GDM1 (cell line): ENCODE data around the gene HNRNPF.
"Not testable (repeated sequence)": the region's sequence is repeated elsewhere in the genome, so short reads cannot be mapped to it uniquely, and the experiment has no call there.

ENCODE experiments used
- DNase-seq: peaks from one replicate; lab custom pipeline; 2025; lab: John Stamatoyannopoulos, UW

The HNRNPF gene

GRCh38 chr10:43350156-43350555 lies 58.8 kb downstream of the HNRNPF start:
- no peak for DNase-seq

- peak; percentile 67 for DNase-seq
Measured at GRCh38 chr10:43348511-43349312, 60.3 kb downstream of the HNRNPF start.

GRCh38 chr10:43347997-43348396 lies 61.0 kb downstream of the HNRNPF start:
- DNase-seq = no peak

GRCh38 chr10:43344051-43344450 lies 64.9 kb downstream of the HNRNPF start:
- DNase-seq = no peak

GRCh38 chr10:43343126-43343525 lies 65.9 kb downstream of the HNRNPF start:
- DNase-seq = no peak

- DNase-seq = no peak
Measured at GRCh38 chr10:43342279-43343125, 66.5 kb downstream of the HNRNPF start.

- no peak for DNase-seq
Measured at GRCh38 chr10:43341450-43341849, 67.5 kb downstream of the HNRNPF start.

GRCh38 chr10:43340619-43341018 lies 68.4 kb downstream of the HNRNPF start:
- DNase-seq = no peak

- DNase-seq = no peak
Measured at GRCh38 chr10:43340101-43340500, 68.9 kb downstream of the HNRNPF start.

- DNase-seq = no peak
Measured at GRCh38 chr10:43339136-43339535, 69.8 kb downstream of the HNRNPF start.

- no peak for DNase-seq
Measured at GRCh38 chr10:43338117-43338516, 70.9 kb downstream of the HNRNPF start.

GRCh38 chr10:43337536-43337935 lies 71.5 kb downstream of the HNRNPF start:
- DNase-seq = not testable (repeated sequence)

GRCh38 chr10:43336641-43337318 lies 72.2 kb downstream of the HNRNPF start:
- DNase-seq = no peak

- no peak for DNase-seq
Measured at GRCh38 chr10:43336061-43336460, 72.9 kb downstream of the HNRNPF start.
